ENCODE measurements around the gene GGCT.

DNA sequence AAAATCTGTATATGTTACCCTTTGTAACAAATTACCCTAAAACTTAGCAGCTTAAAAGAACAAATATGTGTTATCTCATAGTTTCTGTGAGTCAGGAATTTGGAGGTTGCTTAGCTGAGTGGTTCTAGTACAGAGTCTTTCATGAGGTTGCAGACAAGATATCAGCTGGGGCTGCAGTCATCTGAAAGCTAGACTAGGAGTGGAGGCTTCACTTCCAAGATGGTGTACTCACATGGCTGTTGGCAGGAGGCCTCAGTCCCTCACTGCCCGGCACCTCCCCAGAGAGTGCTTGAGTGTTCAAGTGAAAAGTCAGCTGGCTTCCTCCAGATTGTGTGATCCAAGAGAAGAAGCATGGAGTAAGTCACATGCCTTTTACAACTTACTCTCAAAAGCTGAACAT is 16.9 kb upstream of the GGCT start:
- TF ChIP-seq TAF1 (IDR thresholded peaks at IDR 0.05; ENCODE audit: borderline replicate concordance, low read depth, low read length) (no peak), POLR2AphosphoS5 (IDR thresholded peaks at IDR 0.05; ENCODE audit: low read depth, low read length) (no peak), POLR2A (IDR thresholded peaks at IDR 0.05; ENCODE audit: low read depth, low read length) (no peak)

All from GM12892 (cell line).